DND-41 (cell line): ENCODE data around the gene MOB3C.

Experiments used
- CTCF ChIP-seq: IDR thresholded peaks from 2 replicates; pipeline ENCODE4 v1.5.1; 2012; ENCODE audit warnings: borderline replicate concordance, low read length, moderate library complexity, mild to moderate bottlenecking; ENCODE audit not compliant: poor library complexity, severe bottlenecking; ENCODE audit errors: extremely low read depth
- EZH2 ChIP-seq: IDR thresholded peaks from 3 replicates; pipeline ENCODE4 v1.6.1; 2012; ENCODE audit warnings: borderline replicate concordance, low read depth, mild to moderate bottlenecking, moderate library complexity, low read length, inconsistent platforms; ENCODE audit not compliant: severe bottlenecking

DNA sequence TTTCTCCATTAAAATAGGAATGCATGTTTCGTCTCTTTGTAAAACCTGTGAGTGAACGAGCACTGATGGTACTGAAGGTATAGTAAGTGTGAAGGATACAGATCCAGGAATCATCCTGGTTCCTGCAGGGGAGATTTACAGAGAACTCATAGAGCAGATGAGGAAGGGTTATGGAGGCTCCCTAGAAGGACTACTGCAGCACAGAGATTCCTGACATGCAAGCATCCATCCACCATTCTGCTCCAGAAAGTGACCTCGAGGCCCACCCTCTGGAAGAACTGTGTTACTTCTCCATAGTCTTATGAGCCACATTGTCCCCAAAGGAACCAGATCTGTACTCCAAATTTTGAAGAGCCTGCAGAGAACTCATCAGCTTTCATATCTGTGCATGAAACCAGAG lies 27.1 kb downstream of the MOB3C start:
- TF ChIP-seq CTCF (no peak), EZH2 (no peak)
